GM23338 (cell line): ENCODE results near the gene TMEM74B. TPM values are rescaled to one million over a fixed set of nuclear protein-coding genes. Genes with fewer than 3 reads are reported as not detected.

Experiments used
- ATAC-seq: fragments of 200-7000 bp; cut with Tn5 transposase; 3 replicates; pipeline ENCODE4 v1.9.1; 2020
- DNase-seq: peaks from one replicate; pipeline ENCODE4 v3.0.0-alpha.2; 2015; ENCODE audit warnings: low spot score
- H2AFZ ChIP-seq: fragments of 200-600 bp; sonication (generic); 2 replicates; pipeline ENCODE4 v1.8.0; 2016; ENCODE audit warnings: antibody characterized with exemption, mild to moderate bottlenecking, moderate library complexity
- H3F3A ChIP-seq: fragments of 200-600 bp; sonication (generic); replicated peaks from 2 replicates; pipeline ENCODE4 v1.8.0; 2017; ENCODE audit warnings: antibody characterized with exemption, mixed run types, low read depth
- H3K27ac ChIP-seq: fragments of 200-600 bp; sonication (generic); 2 replicates; pipeline ENCODE4 v1.6.1; 2016; ENCODE audit warnings: low read depth
- H3K27me3 ChIP-seq: fragments of 200-600 bp; sonication (generic); 2 replicates; pipeline ENCODE4 v1.8.0; 2016; ENCODE audit warnings: mild to moderate bottlenecking, mixed run types, moderate library complexity; ENCODE audit not compliant: insufficient read depth
- H3K36me3 ChIP-seq: fragments of 200-600 bp; sonication (generic); 2 replicates; pipeline ENCODE4 v1.8.0; 2016; ENCODE audit warnings: mild to moderate bottlenecking; ENCODE audit not compliant: insufficient read depth
- H3K4me1 ChIP-seq: fragments of 200-600 bp; sonication (generic); 2 replicates; pipeline ENCODE4 v1.8.0; 2016; ENCODE audit warnings: mild to moderate bottlenecking, moderate library complexity; ENCODE audit not compliant: insufficient read depth
- H3K4me2 ChIP-seq: fragments of 200-600 bp; sonication (generic); 2 replicates; pipeline ENCODE4 v1.7.1; 2017; ENCODE audit warnings: mixed run types
- H3K4me3 ChIP-seq: fragments of 200-600 bp; sonication (generic); 2 replicates; pipeline ENCODE4 v1.6.1; 2016; ENCODE audit warnings: mixed run types
- H3K79me2 ChIP-seq: fragments of 200-600 bp; sonication (generic); replicated peaks from 2 replicates; pipeline ENCODE4 v1.8.0; 2017; ENCODE audit warnings: mild to moderate bottlenecking; ENCODE audit not compliant: insufficient read depth
- H3K9me2 ChIP-seq: fragments of 200-600 bp; sonication (generic); 2 replicates; pipeline ENCODE4 v1.8.0; 2017; ENCODE audit not compliant: insufficient read depth
- H4K20me1 ChIP-seq: fragments of 200-600 bp; sonication (generic); replicated peaks from 2 replicates; pipeline ENCODE4 v1.8.0; 2017; ENCODE audit warnings: mild to moderate bottlenecking; ENCODE audit not compliant: insufficient read depth
- H3K27ac Mint-ChIP-seq: 2 replicates; pipeline ENCODE4 v1.8.0; 2020; ENCODE audit warnings: inconsistent platforms, mild to moderate bottlenecking, moderate library complexity, mixed read lengths
- H3K27me3 Mint-ChIP-seq: 3 replicates; pipeline ENCODE4 v1.8.0; 2022; ENCODE audit warnings: low read depth, mild to moderate bottlenecking, moderate library complexity, mixed read lengths, inconsistent platforms; ENCODE audit not compliant: insufficient read depth, poor library complexity
- H3K36me3 Mint-ChIP-seq: 3 replicates; pipeline ENCODE4 v1.8.0; 2021; ENCODE audit warnings: low read depth, mild to moderate bottlenecking, inconsistent platforms, moderate library complexity, mixed read lengths
- H3K4me1 Mint-ChIP-seq: 3 replicates; pipeline ENCODE4 v1.8.0; 2020; ENCODE audit warnings: mild to moderate bottlenecking, inconsistent platforms, mixed read lengths
- H3K4me3 Mint-ChIP-seq: 3 replicates; pipeline ENCODE4 v1.8.0; 2021; ENCODE audit warnings: moderate library complexity, mild to moderate bottlenecking, inconsistent platforms, mixed read lengths
- H3K9me3 Mint-ChIP-seq: 3 replicates; pipeline ENCODE4 v1.8.0; 2020; ENCODE audit warnings: moderate library complexity, mild to moderate bottlenecking, inconsistent platforms, mixed read lengths
- CREB1 ChIP-seq: fragments of 250-450 bp; sonication (Bioruptor Pico); IDR thresholded peaks from 2 replicates; pipeline ENCODE4 v1.5.0; 2020; ENCODE audit warnings: low read depth, mild to moderate bottlenecking, moderate library complexity
- EZH2 ChIP-seq: fragments of 200-600 bp; sonication (generic); IDR thresholded peaks from one replicate; pipeline ENCODE4 v1.8.0; 2017; ENCODE audit warnings: antibody characterized with exemption, mild to moderate bottlenecking, low read depth; ENCODE audit not compliant: unreplicated experiment
- EZH2phosphoT487 ChIP-seq: fragments of 200-600 bp; sonication (generic); IDR thresholded peaks from one replicate; pipeline ENCODE4 v1.8.1; 2018; ENCODE audit warnings: antibody characterized with exemption; ENCODE audit not compliant: unreplicated experiment
- JUNB ChIP-seq: IDR thresholded peaks from one replicate; pipeline ENCODE4 v1.6.1; 2016; ENCODE audit warnings: antibody characterized with exemption; ENCODE audit not compliant: unreplicated experiment
- NANOG ChIP-seq: IDR thresholded peaks from 2 replicates; pipeline ENCODE4 v1.6.1; 2016; ENCODE audit warnings: antibody characterized with exemption, borderline replicate concordance
- POLR2AphosphoS5 ChIP-seq: IDR thresholded peaks from 2 replicates; pipeline ENCODE4 v1.6.1; 2016; ENCODE audit warnings: antibody characterized with exemption, low read depth
- STAT1 ChIP-seq: IDR thresholded peaks from one replicate; pipeline ENCODE4 v1.6.1; 2016; ENCODE audit warnings: antibody characterized with exemption; ENCODE audit not compliant: unreplicated experiment
- ZNF114 ChIP-seq: fragments of 250-450 bp; sonication (Bioruptor Pico); IDR thresholded peaks from 2 replicates; pipeline ENCODE4 v1.5.0; 2020; ENCODE audit warnings: mild to moderate bottlenecking, moderate library complexity
- ZNF331 ChIP-seq: fragments of 250-450 bp; sonication (Bioruptor Pico); IDR thresholded peaks from 2 replicates; pipeline ENCODE4 v1.5.0; 2020; ENCODE audit warnings: low read depth, mild to moderate bottlenecking, moderate library complexity
- polyA plus RNA-seq: library from polyadenylated mRNA; unstranded; fragments of >200 nt; fragmentation: Nextera tagmentation; extraction: Ambion mirVana; gene quantifications from 2 replicates; pipeline ENCODE4 v1.2.1, GENCODE V29; 2016
- total RNA-seq: library from RNA; depleted of rRNA; stranded (reverse); fragments of >200 nt; shearing (Covaris generic); gene quantifications from 2 replicates; pipeline ENCODE4 v1.2.3, GENCODE V29; 2014
- TF ChIP-seq, protein P1 (sequence below): IDR thresholded peaks from 2 replicates; pipeline ENCODE4 v1.6.1; 2016; ENCODE audit warnings: antibody characterized with exemption
- TF ChIP-seq, protein P2 (sequence below), 2 experiments: fragments of 200-600 bp in 1 of 2; sonication (generic) in 1 of 2; conservative IDR thresholded peaks; 2 replicates each; pipeline versions ENCODE4 v1.5.1 to v1.6.1; 2016 to 2017; ENCODE audit warnings: antibody characterized with exemption in 2 of 2, low read depth in 2 of 2, mild to moderate bottlenecking in 2 of 2, moderate library complexity in 1 of 2
- TF ChIP-seq, protein P3 (sequence below): fragments of 250-450 bp; sonication (Bioruptor Pico); IDR thresholded peaks from 2 replicates; pipeline ENCODE4 v1.5.0; 2020; ENCODE audit warnings: mild to moderate bottlenecking, moderate library complexity
- TF ChIP-seq, protein P4 (sequence below): IDR thresholded peaks from one replicate; pipeline ENCODE4 v1.6.1; 2018; ENCODE audit warnings: antibody characterized with exemption; ENCODE audit not compliant: unreplicated experiment

The TMEM74B gene
- total and polyA plus RNA-seq, 2 experiments from 2014 or later, result 1.0 to 4.8 TPM

DNA sequence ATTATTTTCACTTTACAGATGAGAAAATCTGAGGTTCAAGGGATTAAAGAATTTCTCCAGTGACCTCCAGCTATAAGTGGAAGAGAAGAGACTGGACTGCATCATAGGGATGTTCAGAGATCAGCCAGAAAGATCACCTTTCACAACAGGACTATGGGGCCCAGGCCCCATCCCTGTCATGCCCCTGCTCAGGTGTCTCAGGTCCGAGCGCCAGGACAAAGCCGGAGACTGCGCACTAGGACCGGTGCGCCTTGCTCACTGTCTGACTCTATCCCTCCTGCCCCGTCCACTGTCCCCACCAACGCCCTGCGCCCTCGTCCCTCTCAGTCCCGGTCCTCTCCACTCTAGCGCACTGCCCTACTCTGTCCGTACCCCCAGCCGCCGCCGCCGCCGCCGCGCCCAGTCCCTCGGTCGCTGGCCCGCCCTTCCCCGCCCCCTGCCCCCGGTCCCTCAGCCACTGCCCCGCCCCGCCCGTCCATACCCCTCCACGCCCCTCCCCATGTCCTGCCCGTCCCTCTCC is 40.5 kb upstream of the TMEM74B start:
- Histone ChIP-seq H2AFZ (peak overlapping the region; percentile 78), H3K27ac (no peak overlapping the region), H3K27me3 (peaks cover 41% of the 10 kb centered on the region), H3K4me2 (peak overlapping the region; percentile 77), H3F3A (no peaks in the 10 kb centered on the region), H3K9me2 (no peaks in the 10 kb centered on the region), H3K36me3 (no peaks in the 10 kb centered on the region), H3K4me3 (peak overlapping the region; percentile 61), H3K79me2 (no peaks in the 10 kb centered on the region), H4K20me1 (no peaks in the 10 kb centered on the region), H3K4me1 (peaks cover 5% of the 10 kb centered on the region)
- H3K36me3 Mint-ChIP-seq, result no peaks in the 10 kb centered on the region
- DNase-seq, result peak; percentile 91
- H3K4me1 Mint-ChIP-seq, result peaks cover 3% of the 10 kb centered on the region; the same call in 1 of the 3 replicates
- peak; percentile 81 for ATAC-seq
- peak overlapping the region; percentile 82 for H3K4me3 Mint-ChIP-seq
- H3K27ac Mint-ChIP-seq, result no peak overlapping the region
- peaks cover 11% of the 10 kb centered on the region; the same call in 2 of the 3 replicates for H3K9me3 Mint-ChIP-seq
- H3K27me3 Mint-ChIP-seq, result peaks cover 18% of the 10 kb centered on the region
- no peak for TF ChIP-seq NANOG
- TF ChIP-seq, protein P1, sequence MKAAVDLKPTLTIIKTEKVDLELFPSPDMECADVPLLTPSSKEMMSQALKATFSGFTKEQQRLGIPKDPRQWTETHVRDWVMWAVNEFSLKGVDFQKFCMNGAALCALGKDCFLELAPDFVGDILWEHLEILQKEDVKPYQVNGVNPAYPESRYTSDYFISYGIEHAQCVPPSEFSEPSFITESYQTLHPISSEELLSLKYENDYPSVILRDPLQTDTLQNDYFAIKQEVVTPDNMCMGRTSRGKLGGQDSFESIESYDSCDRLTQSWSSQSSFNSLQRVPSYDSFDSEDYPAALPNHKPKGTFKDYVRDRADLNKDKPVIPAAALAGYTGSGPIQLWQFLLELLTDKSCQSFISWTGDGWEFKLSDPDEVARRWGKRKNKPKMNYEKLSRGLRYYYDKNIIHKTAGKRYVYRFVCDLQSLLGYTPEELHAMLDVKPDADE, result no peak
- no peak for TF ChIP-seq STAT1
- TF ChIP-seq, protein P2, sequence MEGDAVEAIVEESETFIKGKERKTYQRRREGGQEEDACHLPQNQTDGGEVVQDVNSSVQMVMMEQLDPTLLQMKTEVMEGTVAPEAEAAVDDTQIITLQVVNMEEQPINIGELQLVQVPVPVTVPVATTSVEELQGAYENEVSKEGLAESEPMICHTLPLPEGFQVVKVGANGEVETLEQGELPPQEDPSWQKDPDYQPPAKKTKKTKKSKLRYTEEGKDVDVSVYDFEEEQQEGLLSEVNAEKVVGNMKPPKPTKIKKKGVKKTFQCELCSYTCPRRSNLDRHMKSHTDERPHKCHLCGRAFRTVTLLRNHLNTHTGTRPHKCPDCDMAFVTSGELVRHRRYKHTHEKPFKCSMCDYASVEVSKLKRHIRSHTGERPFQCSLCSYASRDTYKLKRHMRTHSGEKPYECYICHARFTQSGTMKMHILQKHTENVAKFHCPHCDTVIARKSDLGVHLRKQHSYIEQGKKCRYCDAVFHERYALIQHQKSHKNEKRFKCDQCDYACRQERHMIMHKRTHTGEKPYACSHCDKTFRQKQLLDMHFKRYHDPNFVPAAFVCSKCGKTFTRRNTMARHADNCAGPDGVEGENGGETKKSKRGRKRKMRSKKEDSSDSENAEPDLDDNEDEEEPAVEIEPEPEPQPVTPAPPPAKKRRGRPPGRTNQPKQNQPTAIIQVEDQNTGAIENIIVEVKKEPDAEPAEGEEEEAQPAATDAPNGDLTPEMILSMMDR (conservative IDR thresholded peaks at IDR 0.05; ENCODE audit: low read depth in 2 of 2), result no peak
- no peak for TF ChIP-seq CREB1
- no peak for TF ChIP-seq POLR2AphosphoS5
- TF ChIP-seq, protein P3, sequence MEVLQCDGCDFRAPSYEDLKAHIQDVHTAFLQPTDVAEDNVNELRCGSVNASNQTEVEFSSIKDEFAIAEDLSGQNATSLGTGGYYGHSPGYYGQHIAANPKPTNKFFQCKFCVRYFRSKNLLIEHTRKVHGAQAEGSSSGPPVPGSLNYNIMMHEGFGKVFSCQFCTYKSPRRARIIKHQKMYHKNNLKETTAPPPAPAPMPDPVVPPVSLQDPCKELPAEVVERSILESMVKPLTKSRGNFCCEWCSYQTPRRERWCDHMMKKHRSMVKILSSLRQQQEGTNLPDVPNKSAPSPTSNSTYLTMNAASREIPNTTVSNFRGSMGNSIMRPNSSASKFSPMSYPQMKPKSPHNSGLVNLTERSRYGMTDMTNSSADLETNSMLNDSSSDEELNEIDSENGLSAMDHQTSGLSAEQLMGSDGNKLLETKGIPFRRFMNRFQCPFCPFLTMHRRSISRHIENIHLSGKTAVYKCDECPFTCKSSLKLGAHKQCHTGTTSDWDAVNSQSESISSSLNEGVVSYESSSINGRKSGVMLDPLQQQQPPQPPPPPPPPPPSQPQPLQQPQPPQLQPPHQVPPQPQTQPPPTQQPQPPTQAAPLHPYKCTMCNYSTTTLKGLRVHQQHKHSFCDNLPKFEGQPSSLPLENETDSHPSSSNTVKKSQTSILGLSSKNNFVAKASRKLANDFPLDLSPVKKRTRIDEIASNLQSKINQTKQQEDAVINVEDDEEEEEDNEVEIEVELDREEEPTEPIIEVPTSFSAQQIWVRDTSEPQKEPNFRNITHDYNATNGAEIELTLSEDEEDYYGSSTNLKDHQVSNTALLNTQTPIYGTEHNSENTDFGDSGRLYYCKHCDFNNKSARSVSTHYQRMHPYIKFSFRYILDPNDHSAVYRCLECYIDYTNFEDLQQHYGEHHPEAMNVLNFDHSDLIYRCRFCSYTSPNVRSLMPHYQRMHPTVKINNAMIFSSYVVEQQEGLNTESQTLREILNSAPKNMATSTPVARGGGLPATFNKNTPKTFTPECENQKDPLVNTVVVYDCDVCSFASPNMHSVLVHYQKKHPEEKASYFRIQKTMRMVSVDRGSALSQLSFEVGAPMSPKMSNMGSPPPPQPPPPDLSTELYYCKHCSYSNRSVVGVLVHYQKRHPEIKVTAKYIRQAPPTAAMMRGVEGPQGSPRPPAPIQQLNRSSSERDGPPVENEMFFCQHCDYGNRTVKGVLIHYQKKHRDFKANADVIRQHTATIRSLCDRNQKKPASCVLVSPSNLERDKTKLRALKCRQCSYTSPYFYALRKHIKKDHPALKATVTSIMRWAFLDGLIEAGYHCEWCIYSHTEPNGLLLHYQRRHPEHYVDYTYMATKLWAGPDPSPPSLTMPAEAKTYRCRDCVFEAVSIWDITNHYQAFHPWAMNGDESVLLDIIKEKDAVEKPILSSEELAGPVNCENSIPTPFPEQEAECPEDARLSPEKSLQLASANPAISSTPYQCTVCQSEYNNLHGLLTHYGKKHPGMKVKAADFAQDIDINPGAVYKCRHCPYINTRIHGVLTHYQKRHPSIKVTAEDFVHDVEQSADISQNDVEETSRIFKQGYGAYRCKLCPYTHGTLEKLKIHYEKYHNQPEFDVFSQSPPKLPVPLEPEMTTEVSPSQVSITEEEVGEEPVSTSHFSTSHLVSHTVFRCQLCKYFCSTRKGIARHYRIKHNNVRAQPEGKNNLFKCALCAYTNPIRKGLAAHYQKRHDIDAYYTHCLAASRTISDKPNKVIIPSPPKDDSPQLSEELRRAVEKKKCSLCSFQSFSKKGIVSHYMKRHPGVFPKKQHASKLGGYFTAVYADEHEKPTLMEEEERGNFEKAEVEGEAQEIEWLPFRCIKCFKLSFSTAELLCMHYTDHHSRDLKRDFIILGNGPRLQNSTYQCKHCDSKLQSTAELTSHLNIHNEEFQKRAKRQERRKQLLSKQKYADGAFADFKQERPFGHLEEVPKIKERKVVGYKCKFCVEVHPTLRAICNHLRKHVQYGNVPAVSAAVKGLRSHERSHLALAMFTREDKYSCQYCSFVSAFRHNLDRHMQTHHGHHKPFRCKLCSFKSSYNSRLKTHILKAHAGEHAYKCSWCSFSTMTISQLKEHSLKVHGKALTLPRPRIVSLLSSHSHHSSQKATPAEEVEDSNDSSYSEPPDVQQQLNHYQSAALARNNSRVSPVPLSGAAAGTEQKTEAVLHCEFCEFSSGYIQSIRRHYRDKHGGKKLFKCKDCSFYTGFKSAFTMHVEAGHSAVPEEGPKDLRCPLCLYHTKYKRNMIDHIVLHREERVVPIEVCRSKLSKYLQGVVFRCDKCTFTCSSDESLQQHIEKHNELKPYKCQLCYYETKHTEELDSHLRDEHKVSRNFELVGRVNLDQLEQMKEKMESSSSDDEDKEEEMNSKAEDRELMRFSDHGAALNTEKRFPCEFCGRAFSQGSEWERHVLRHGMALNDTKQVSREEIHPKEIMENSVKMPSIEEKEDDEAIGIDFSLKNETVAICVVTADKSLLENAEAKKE, result no peak
- no peak for TF ChIP-seq EZH2
- TF ChIP-seq EZH2phosphoT487, result no peak
- TF ChIP-seq, protein P4, sequence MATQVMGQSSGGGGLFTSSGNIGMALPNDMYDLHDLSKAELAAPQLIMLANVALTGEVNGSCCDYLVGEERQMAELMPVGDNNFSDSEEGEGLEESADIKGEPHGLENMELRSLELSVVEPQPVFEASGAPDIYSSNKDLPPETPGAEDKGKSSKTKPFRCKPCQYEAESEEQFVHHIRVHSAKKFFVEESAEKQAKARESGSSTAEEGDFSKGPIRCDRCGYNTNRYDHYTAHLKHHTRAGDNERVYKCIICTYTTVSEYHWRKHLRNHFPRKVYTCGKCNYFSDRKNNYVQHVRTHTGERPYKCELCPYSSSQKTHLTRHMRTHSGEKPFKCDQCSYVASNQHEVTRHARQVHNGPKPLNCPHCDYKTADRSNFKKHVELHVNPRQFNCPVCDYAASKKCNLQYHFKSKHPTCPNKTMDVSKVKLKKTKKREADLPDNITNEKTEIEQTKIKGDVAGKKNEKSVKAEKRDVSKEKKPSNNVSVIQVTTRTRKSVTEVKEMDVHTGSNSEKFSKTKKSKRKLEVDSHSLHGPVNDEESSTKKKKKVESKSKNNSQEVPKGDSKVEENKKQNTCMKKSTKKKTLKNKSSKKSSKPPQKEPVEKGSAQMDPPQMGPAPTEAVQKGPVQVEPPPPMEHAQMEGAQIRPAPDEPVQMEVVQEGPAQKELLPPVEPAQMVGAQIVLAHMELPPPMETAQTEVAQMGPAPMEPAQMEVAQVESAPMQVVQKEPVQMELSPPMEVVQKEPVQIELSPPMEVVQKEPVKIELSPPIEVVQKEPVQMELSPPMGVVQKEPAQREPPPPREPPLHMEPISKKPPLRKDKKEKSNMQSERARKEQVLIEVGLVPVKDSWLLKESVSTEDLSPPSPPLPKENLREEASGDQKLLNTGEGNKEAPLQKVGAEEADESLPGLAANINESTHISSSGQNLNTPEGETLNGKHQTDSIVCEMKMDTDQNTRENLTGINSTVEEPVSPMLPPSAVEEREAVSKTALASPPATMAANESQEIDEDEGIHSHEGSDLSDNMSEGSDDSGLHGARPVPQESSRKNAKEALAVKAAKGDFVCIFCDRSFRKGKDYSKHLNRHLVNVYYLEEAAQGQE, result no peak
- TF ChIP-seq JUNB, result no peak
- TF ChIP-seq ZNF331, result no peak
- TF ChIP-seq ZNF114, result no peak
